ENCODE results near the gene TPR. TPM values are rescaled to one million over a fixed set of nuclear protein-coding genes. Genes with fewer than 3 reads are reported as not detected.
A peak's percentile ranks its signal among the peaks of the same experiment; 100 is the strongest.
"Not testable (repeated sequence)": the region's sequence is repeated elsewhere in the genome, so short reads cannot be mapped to it uniquely, and the experiment has no call there.

TPR gene
- 10 to 100 TPM; 14.7 to 27.3 (median 19.6) TPM for polyA plus RNA-seq

GRCh38 chr1:186375152-186375928, at the start of gene TPR, which contains the start of gene ODR4:
Gene TPR, minus strand, starts transcription at chr1:186375253. Its CDS starts 225 bp downstream, at chr1:186375028.
Gene ODR4, plus strand, starts transcription at chr1:186375838. Its CDS starts 3,948 bp downstream, at chr1:186379786.
- H3K27ac ChIP-seq (ENCODE audit: low read depth, low read length), result peak within 1 kb of the TSS; percentile 93

GRCh38 chr1:186424539-186424938, 49.5 kb upstream of the TPR start:
- WGBS, 3 donors, result 67 to 71% (median 70%) methylated on average over 2 of the region's 2 CpGs
- H3K27ac ChIP-seq (ENCODE audit: low read depth, low read length), result no peak overlapping the region

More at GRCh38 chr1:186375152-186375928, at the start of gene TPR, which contains the start of gene ODR4:
- WGBS, 3 donors, result 1% methylated on average over 56 to 60 of the region's 60 CpGs

- 82 to 96% (median 89%) methylated on average over 6 of the region's 6 CpGs for WGBS, 3 donors
- no peak overlapping the region for H3K27ac ChIP-seq (ENCODE audit: low read depth, low read length)
Measured at GRCh38 chr1:186421446-186421845, 46.4 kb upstream of the TPR start.

GRCh38 chr1:186420923-186421322, 45.9 kb upstream of the TPR start:
- WGBS, 3 donors, result 65 to 83% (median 71%) methylated on average over 1 of the region's 1 CpG
- no peak overlapping the region for H3K27ac ChIP-seq (ENCODE audit: low read depth, low read length)

GRCh38 chr1:186420311-186420710, 45.3 kb upstream of the TPR start:
- H3K27ac ChIP-seq (ENCODE audit: low read depth, low read length), result no peak overlapping the region

- WGBS, 3 donors, result 49 to 91% (median 83%) methylated on average over 4 of the region's 4 CpGs
Measured at GRCh38 chr1:186418503-186418902, 43.5 kb upstream of the TPR start.

GRCh38 chr1:186413319-186413718, 38.3 kb upstream of the TPR start:
- 92 to 99% (median 98%) methylated on average over 1 of the region's 1 CpG for WGBS, 3 donors
- no peak overlapping the region for H3K27ac ChIP-seq (ENCODE audit: low read depth, low read length)

More at GRCh38 chr1:186418503-186418902, 43.5 kb upstream of the TPR start:
- H3K27ac ChIP-seq (ENCODE audit: low read depth, low read length), result no peak overlapping the region

- 88 to 92% (median 90%) methylated on average over 3 of the region's 3 CpGs for WGBS, 3 donors
- H3K27ac ChIP-seq (ENCODE audit: low read depth, low read length), result no peak overlapping the region
Measured at GRCh38 chr1:186409091-186409490, 34.0 kb upstream of the TPR start.

GRCh38 chr1:186404454-186405051, 29.5 kb upstream of the TPR start:
- no peak overlapping the region for H3K27ac ChIP-seq (ENCODE audit: low read depth, low read length)
- 29 to 35% (median 29%) methylated on average over 5 of the region's 5 CpGs for whole genome bisulfite sequencing, 3 donors

- no peak overlapping the region for H3K27ac ChIP-seq (ENCODE audit: low read depth, low read length)
Measured at GRCh38 chr1:186403632-186404031, 28.6 kb upstream of the TPR start.

- 70 to 95% (median 82%) methylated on average over 2 of the region's 2 CpGs for WGBS, 3 donors
Measured at GRCh38 chr1:186401446-186401845, 26.4 kb upstream of the TPR start.

GRCh38 chr1:186392711-186393110, 17.7 kb upstream of the TPR start:
- WGBS, 3 donors, result 87 to 93% (median 93%) methylated on average over 6 of the region's 6 CpGs
- H3K27ac ChIP-seq (ENCODE audit: low read depth, low read length), result not testable (repeated sequence)

More at GRCh38 chr1:186401446-186401845, 26.4 kb upstream of the TPR start:
- not testable (repeated sequence) for H3K27ac ChIP-seq (ENCODE audit: low read depth, low read length)

GRCh38 chr1:186391841-186392240, 16.8 kb upstream of the TPR start:
- 89 to 93% (median 91%) methylated on average over 4 of the region's 4 CpGs for WGBS, 3 donors
- H3K27ac ChIP-seq (ENCODE audit: low read depth, low read length), result no peak overlapping the region

- WGBS, 3 donors, result 96 to 100% (median 98%) methylated on average over 1 of the region's 1 CpG
Measured at GRCh38 chr1:186390925-186391324, 15.9 kb upstream of the TPR start.

GRCh38 chr1:186386725-186387383, 11.8 kb upstream of the TPR start:
- WGBS, 3 donors, result 86 to 92% (median 89%) methylated on average over 3 of the region's 3 CpGs
- H3K27ac ChIP-seq (ENCODE audit: low read depth, low read length), result no peak overlapping the region

More at GRCh38 chr1:186390925-186391324, 15.9 kb upstream of the TPR start:
- H3K27ac ChIP-seq (ENCODE audit: low read depth, low read length), result no peak overlapping the region

- peak overlapping the region; percentile 93 for H3K27ac ChIP-seq (ENCODE audit: low read depth, low read length)
- 0 to 1% (median 0%) methylated on average over 12 of the region's 12 CpGs for WGBS, 3 donors
Measured at GRCh38 chr1:186375929-186376319, 871 bp upstream of the TPR start.

- no peak overlapping the region for H3K27ac ChIP-seq (ENCODE audit: low read depth, low read length)
- 0 to 1% (median 0%) methylated on average over 37 of the region's 37 CpGs for WGBS, 3 donors
Measured at GRCh38 chr1:186374303-186375151, 526 bp downstream of the TPR start.

Data from adipose tissue (tissue), 3 donors.